WTC11 (cell line): ENCODE data around the gene SAE1. TPM values are rescaled to one million over a fixed set of nuclear protein-coding genes. Genes with fewer than 3 reads are reported as not detected.

Experiments used
- ATAC-seq: fragments of 200-7000 bp; cut with Tn5 transposase; 2 replicates; pipeline ENCODE4 v1.10.0; 2021; ENCODE audit warnings: mild to moderate bottlenecking, moderate library complexity
- CTCF ChIA-PET: fragments of 300-600 bp; sonication (Branson Sonifier 250); formaldehyde crosslinking; loops from one replicate; lab custom pipeline; 2021; ENCODE audit warnings: antibody characterized with exemption; lab: Charles Lee
- POLR2A ChIA-PET: fragments of 350-600 bp; sonication (Branson Sonifier 250); formaldehyde crosslinking; loops from one replicate; lab custom pipeline; 2021; ENCODE audit warnings: antibody characterized with exemption; lab: Charles Lee
- DNase-seq: peaks from one replicate; pipeline ENCODE4 v3.0.0; 2021; ENCODE audit warnings: low spot score
- H3K27ac Mint-ChIP-seq: 2 replicates; pipeline ENCODE4 v1.8.0; 2021; ENCODE audit warnings: mixed read lengths
- H3K27me3 Mint-ChIP-seq: 2 replicates; pipeline ENCODE4 v1.8.0; 2021; ENCODE audit warnings: low read depth, mild to moderate bottlenecking, moderate library complexity, mixed read lengths
- H3K36me3 Mint-ChIP-seq: 2 replicates; pipeline ENCODE4 v1.8.0; 2021; ENCODE audit warnings: mixed read lengths
- H3K4me1 Mint-ChIP-seq: 2 replicates; pipeline ENCODE4 v1.8.0; 2022; ENCODE audit warnings: mixed read lengths
- H3K4me3 Mint-ChIP-seq: 2 replicates; pipeline ENCODE4 v1.8.0; 2021; ENCODE audit warnings: mild to moderate bottlenecking, moderate library complexity, mixed read lengths
- H3K9me3 Mint-ChIP-seq: 2 replicates; pipeline ENCODE4 v1.8.0; 2021; ENCODE audit warnings: mixed read lengths
- AFF4 ChIP-seq: sonication (generic); formaldehyde crosslinking; IDR thresholded peaks from 2 replicates; pipeline ENCODE4 v1.8.1; 2023; ENCODE audit warnings: mild to moderate bottlenecking, missing genetic modification reagents, borderline replicate concordance
- AR ChIP-seq: fragments of 250-450 bp; sonication (Bioruptor Pico); IDR thresholded peaks from 2 replicates; pipeline ENCODE4 v1.9.0; 2021; ENCODE audit warnings: mild to moderate bottlenecking
- ATF3 ChIP-seq: sonication (generic); formaldehyde crosslinking; conservative IDR thresholded peaks from 2 replicates; pipeline ENCODE4 v1.8.1; 2022; ENCODE audit warnings: mild to moderate bottlenecking, missing genetic modification reagents
- CTCF ChIP-seq: fragments of 200-600 bp; IDR thresholded peaks from 2 replicates; pipeline ENCODE4 v1.8.0; 2022; ENCODE audit warnings: antibody characterized with exemption
- GABPB1 ChIP-seq: sonication (generic); formaldehyde crosslinking; IDR thresholded peaks from 2 replicates; pipeline ENCODE4 v1.8.1; 2023; ENCODE audit warnings: mild to moderate bottlenecking, missing genetic modification reagents
- KAT7 ChIP-seq: sonication (generic); formaldehyde crosslinking; IDR thresholded peaks from 2 replicates; pipeline ENCODE4 v1.8.1; 2023; ENCODE audit warnings: missing genetic modification reagents, mild to moderate bottlenecking, borderline replicate concordance
- RORB ChIP-seq: fragments of 250-450 bp; sonication (Bioruptor Pico); IDR thresholded peaks from 2 replicates; pipeline ENCODE4 v1.9.0; 2021; ENCODE audit warnings: mild to moderate bottlenecking
- SMAD3 ChIP-seq: sonication (generic); formaldehyde crosslinking; IDR thresholded peaks from 2 replicates; pipeline ENCODE4 v1.8.0; 2022; ENCODE audit warnings: missing genetic modification reagents, mild to moderate bottlenecking, borderline replicate concordance
- SP1 ChIP-seq: sonication (generic); formaldehyde crosslinking; conservative IDR thresholded peaks from 2 replicates; pipeline ENCODE4 v1.8.1; 2022; ENCODE audit warnings: missing genetic modification reagents
- STAT6 ChIP-seq: sonication (generic); formaldehyde crosslinking; conservative IDR thresholded peaks from 2 replicates; pipeline ENCODE4 v1.8.1; 2023; ENCODE audit warnings: mild to moderate bottlenecking, low read depth, missing genetic modification reagents, moderate library complexity
- TP53 ChIP-seq: sonication (generic); formaldehyde crosslinking; IDR thresholded peaks from 2 replicates; pipeline ENCODE4 v1.8.1; 2023; ENCODE audit warnings: mild to moderate bottlenecking, missing genetic modification reagents
- USF2 ChIP-seq: sonication (generic); formaldehyde crosslinking; IDR thresholded peaks from 2 replicates; pipeline ENCODE4 v1.8.1; 2023; ENCODE audit warnings: mild to moderate bottlenecking, missing genetic modification reagents, moderate library complexity
- ZNF121 ChIP-seq: sonication (generic); formaldehyde crosslinking; IDR thresholded peaks from 2 replicates; pipeline ENCODE4 v1.8.0; 2023; ENCODE audit warnings: missing genetic modification reagents
- total RNA-seq: library from RNA; stranded (reverse); gene quantifications from 3 replicates; pipeline ENCODE4 v1.2.3, GENCODE V29; 2021

SAE1 gene
- total RNA-seq, 1 experiment from 2014 or later: 224 TPM

- CTCF ChIA-PET: interaction anchor here (0.7 to 2.8 kb wide), 22 partner anchors 9 to 656 kb away, joined by 3 to 69 read pairs (median 5); partner anchors contain the start of genes DHX34, INAFM1, SAE1 and ZC3H4
- peak; percentile 100 for DNase-seq
- H3K4me1 Mint-ChIP-seq: peaks cover 12% of the 10 kb centered on the region
- peak overlapping the region; percentile 87 for H3K4me3 Mint-ChIP-seq
- POLR2A ChIA-PET: interaction anchor here (0.7 to 3.1 kb wide), 15 partner anchors 9 to 165 kb away, joined by 3 to 46 read pairs (median 8); partner anchors contain the start of genes DHX34, INAFM1 and ZC3H4
- H3K27me3 Mint-ChIP-seq: peaks cover 19% of the 10 kb centered on the region
- TF ChIP-seq ZNF121 (CRISPR knock-in tag) (0 out of 2 replicates have a peak, but pooled peaks have one; percentile 24), ATF3 (CRISPR knock-in tag) (peak; percentile 70; the same call in 1 of the 2 replicates), USF2 (CRISPR knock-in tag) (0 out of 2 replicates have a peak, but pooled peaks have one; percentile 6), RORB (no peak), SP1 (peak; percentile 91), GABPB1 (CRISPR knock-in tag) (peak; percentile 86)
- TF ChIP-seq, all 79 proteins: peak for 5
- H3K9me3 Mint-ChIP-seq: no peaks in the 10 kb centered on the region
- peak overlapping the region; percentile 97 for H3K27ac Mint-ChIP-seq
- peak; percentile 86 for ATAC-seq
- peaks cover 31% of the 10 kb centered on the region for H3K36me3 Mint-ChIP-seq
These were observed 126.2 kb downstream of the SAE1 start for GRCh38 chr19:47256693-47257410.

- ChIA-PET POLR2A (interaction anchor here (0.6 to 3.1 kb wide), 13 partner anchors 9 to 411 kb away, joined by 3 to 46 read pairs (median 9); partner anchors contain the start of genes DHX34, INAFM1 and ZC3H4), CTCF (interaction anchor here (1.2 to 2.8 kb wide), 13 partner anchors 10 to 258 kb away, joined by 3 to 69 read pairs (median 9); partner anchors contain the start of genes DHX34, INAFM1 and SAE1)
- Mint-ChIP-seq H3K36me3 (peaks cover 36% of the 10 kb centered on the region), H3K9me3 (no peaks in the 10 kb centered on the region), H3K4me1 (peaks cover 12% of the 10 kb centered on the region), H3K27ac (peak overlapping the region; percentile 97), H3K4me3 (peak overlapping the region; percentile 87), H3K27me3 (peaks cover 12% of the 10 kb centered on the region)
- no peak for DNase-seq
- ATAC-seq: peak; percentile 12
- TF ChIP-seq AR (CRISPR knock-in tag): no peak
- 0 out of 2 replicates have a peak, but pooled peaks have one; percentile 2 for TF ChIP-seq USF2 (CRISPR knock-in tag)
- TF ChIP-seq AFF4 (CRISPR knock-in tag): no peak
These were observed 127.0 kb downstream of the SAE1 start for GRCh38 chr19:47257411-47258169.

- H3K9me3 Mint-ChIP-seq: no peaks in the 10 kb centered on the region
- TF ChIP-seq SMAD3 (no peak), KAT7 (no peak), TP53 (CRISPR knock-in tag) (no peak), STAT6 (no peak), CTCF (no peak)
These were observed 127.8 kb downstream of the SAE1 start for GRCh38 chr19:47258434-47258833.

More at GRCh38 chr19:47258434-47258833, 127.8 kb downstream of the SAE1 start:
- H3K36me3 Mint-ChIP-seq: peaks cover 43% of the 10 kb centered on the region
- H3K4me3 Mint-ChIP-seq: peak overlapping the region; percentile 87
- peak overlapping the region; percentile 69; the same call in 1 of the 2 replicates for H3K27ac Mint-ChIP-seq
- DNase-seq: no peak
- POLR2A ChIA-PET: no interaction called here
- peaks cover 6% of the 10 kb centered on the region for H3K27me3 Mint-ChIP-seq
- no peak for ATAC-seq
- H3K4me1 Mint-ChIP-seq: peaks cover 12% of the 10 kb centered on the region
- CTCF ChIA-PET: no interaction called here
